ENCODE data around the gene TNS3. TPM values are rescaled to one million over a fixed set of nuclear protein-coding genes. Genes with fewer than 3 reads are reported as not detected.

TNS3 gene
- total and polyA plus RNA-seq, 2 donors (not counting 1 experiment from before 2014, with no cell fraction given): 11.4 to 77.5 TPM

DNA sequence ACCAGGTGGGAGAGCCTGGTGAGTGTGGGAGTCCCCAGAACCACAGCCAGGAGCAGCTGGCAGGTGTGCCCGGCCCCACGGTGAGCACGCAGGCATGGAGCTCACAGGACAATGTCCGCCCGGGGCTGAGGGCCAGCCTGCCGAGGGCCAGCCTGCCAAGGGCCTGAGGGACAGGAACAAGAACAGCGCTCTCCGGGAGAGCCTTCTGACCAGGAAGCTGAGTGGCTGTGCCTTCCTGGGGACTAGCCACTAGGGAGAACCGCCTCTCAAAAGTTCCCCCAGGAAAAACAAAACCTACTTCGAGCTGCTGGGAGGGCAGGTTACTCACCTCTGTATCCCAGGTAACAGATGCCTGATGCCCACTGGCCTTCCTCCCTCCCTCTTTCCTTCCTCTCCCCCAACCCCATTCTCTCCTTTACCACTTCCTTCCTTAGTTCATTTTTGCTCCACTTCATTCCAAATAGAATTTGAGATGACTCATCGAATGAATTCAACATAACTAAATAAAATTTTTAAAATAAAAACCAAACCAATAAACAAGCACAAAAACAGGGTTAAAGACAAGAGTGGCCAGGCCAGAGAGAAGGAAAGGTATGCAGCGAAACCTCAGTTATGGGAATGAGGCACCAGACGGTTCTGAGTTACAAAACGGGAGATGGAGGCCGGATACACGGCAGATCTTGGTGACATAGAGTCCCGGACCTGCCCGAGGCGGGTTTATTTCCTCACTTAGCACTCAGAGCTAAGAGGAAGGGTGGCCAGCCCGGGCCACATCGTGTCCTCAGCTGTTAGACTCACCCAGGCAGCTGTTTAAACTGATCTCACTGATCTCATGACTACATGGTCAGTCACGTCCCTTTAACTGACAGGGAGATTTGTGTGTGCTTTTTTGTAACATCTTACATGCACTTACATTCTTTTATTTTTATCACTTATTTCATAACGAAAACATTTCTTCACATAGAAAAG is 128.5 kb downstream of the TNS3 start:
- CTCF ChIA-PET: interaction anchor here (0.8 to 1.8 kb wide), 4 partner anchors 9 to 366 kb away, joined by 3 to 6 read pairs (median 4); no protein-coding TSS in a partner anchor
- POLR2A ChIA-PET: no interaction called here
- Mint-ChIP-seq H3K9me3 (ENCODE audit: insufficient read depth) (no peaks in the 10 kb centered on the region), H3K27me3 (no peaks in the 10 kb centered on the region), H3K4me1 (peaks cover 29% of the 10 kb centered on the region), H3K4me3 (no peak overlapping the region), H3K27ac (peak overlapping the region; percentile 65)
- no peak overlapping the region for H3K27ac ChIP-seq (ENCODE audit: low read length in 2 of 2)
- no peaks in the 10 kb centered on the region for H3K27me3 ChIP-seq (replicated peaks in 1 of 4; ENCODE audit: control extremely low read depth in 1 of 4, control insufficient read depth in 3 of 4, insufficient read depth in 4 of 4, low read length in 3 of 4)
- peaks cover 5% of the 10 kb centered on the region for H4K20me1 ChIP-seq (ENCODE audit: control insufficient read depth, insufficient read depth, low read length, poor library complexity, severe bottlenecking)
- TF ChIP-seq, protein P1, sequence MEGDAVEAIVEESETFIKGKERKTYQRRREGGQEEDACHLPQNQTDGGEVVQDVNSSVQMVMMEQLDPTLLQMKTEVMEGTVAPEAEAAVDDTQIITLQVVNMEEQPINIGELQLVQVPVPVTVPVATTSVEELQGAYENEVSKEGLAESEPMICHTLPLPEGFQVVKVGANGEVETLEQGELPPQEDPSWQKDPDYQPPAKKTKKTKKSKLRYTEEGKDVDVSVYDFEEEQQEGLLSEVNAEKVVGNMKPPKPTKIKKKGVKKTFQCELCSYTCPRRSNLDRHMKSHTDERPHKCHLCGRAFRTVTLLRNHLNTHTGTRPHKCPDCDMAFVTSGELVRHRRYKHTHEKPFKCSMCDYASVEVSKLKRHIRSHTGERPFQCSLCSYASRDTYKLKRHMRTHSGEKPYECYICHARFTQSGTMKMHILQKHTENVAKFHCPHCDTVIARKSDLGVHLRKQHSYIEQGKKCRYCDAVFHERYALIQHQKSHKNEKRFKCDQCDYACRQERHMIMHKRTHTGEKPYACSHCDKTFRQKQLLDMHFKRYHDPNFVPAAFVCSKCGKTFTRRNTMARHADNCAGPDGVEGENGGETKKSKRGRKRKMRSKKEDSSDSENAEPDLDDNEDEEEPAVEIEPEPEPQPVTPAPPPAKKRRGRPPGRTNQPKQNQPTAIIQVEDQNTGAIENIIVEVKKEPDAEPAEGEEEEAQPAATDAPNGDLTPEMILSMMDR (IDR thresholded peaks at IDR 0.05): no peak
- TF ChIP-seq EZH2 (IDR thresholded peaks at IDR 0.05; ENCODE audit: borderline replicate concordance, insufficient read depth, low read depth, low read length, poor library complexity, severe bottlenecking): no peak
- H3K9me3 ChIP-seq (ENCODE audit: control extremely low read depth in 1 of 3, control insufficient read depth in 2 of 3, insufficient read depth in 1 of 3, low read length in 2 of 3): no peaks in the 10 kb centered on the region
- H3K79me2 ChIP-seq (ENCODE audit: control insufficient read depth, insufficient read depth, low read length): peaks cover 9% of the 10 kb centered on the region
- H2AFZ ChIP-seq (ENCODE audit: insufficient read depth, low read depth, low read length, poor library complexity, severe bottlenecking): no peak overlapping the region
- DNase-seq (no peak), ATAC-seq (ENCODE audit: low read depth) (no peak)
- H3K36me3 ChIP-seq (replicated peaks in 1 of 2; ENCODE audit: control extremely low read depth in 1 of 2, control insufficient read depth in 1 of 2, extremely low read depth in 1 of 2, insufficient read depth in 2 of 2, low read length in 1 of 2): peaks cover 0 to 3% of the 10 kb centered on the region in 2 experiments
- 48% methylated on average over 17 of the region's 23 CpGs for WGBS (ENCODE audit: insufficient coverage)
- intact Hi-C loops (cut with micrococcal nuclease): no loop called here
- H3K4me2 ChIP-seq (replicated peaks; ENCODE audit: low read depth, low read length, poor library complexity, severe bottlenecking): peak overlapping the region; percentile 19
- peaks cover 2 to 11% of the 10 kb centered on the region in 2 donors for H3K4me1 ChIP-seq (ENCODE audit: control insufficient read depth in 2 of 2, insufficient read depth in 2 of 2, low read length in 2 of 2)
- no peak overlapping the region for H3K9ac ChIP-seq (ENCODE audit: low read length)
- no peak overlapping the region for H3K4me3 ChIP-seq (ENCODE audit: control extremely low read depth in 1 of 5, extremely low read depth in 1 of 5, insufficient read depth in 1 of 5, low read depth in 2 of 5, low read length in 4 of 5)

DNA sequence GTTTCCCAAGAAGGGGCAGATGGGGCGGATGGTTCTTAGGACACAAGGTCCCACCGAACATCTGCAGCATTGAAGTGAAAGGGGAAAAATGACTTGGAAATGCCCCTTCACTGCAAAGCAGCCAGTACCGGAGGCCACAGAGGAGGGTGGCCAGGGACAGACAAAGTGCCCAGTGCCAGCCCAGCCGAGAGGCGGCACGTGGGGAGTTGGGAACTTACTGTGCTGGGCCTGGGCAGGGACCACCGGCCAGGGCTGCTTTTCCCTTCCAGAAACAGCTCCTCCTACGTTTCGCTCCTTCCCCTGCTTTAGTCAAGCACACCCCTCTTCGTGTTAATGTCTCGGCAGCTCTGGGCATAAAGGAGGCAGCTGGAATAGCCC is 129.2 kb downstream of the TNS3 start:
- Histone ChIP-seq H3K27me3 (replicated peaks in 1 of 4; ENCODE audit: control extremely low read depth in 1 of 4, control insufficient read depth in 3 of 4, insufficient read depth in 4 of 4, low read length in 3 of 4) (no peaks in the 10 kb centered on the region), H3K4me1 (ENCODE audit: control insufficient read depth in 2 of 2, insufficient read depth in 2 of 2, low read length in 2 of 2) (peaks cover 2 to 11% of the 10 kb centered on the region in 2 donors), H3K36me3 (replicated peaks in 1 of 2; ENCODE audit: control extremely low read depth in 1 of 2, control insufficient read depth in 1 of 2, extremely low read depth in 1 of 2, insufficient read depth in 2 of 2, low read length in 1 of 2) (peaks cover 0 to 3% of the 10 kb centered on the region in 2 experiments), H3K9me3 (ENCODE audit: control extremely low read depth in 1 of 3, control insufficient read depth in 2 of 3, insufficient read depth in 1 of 3, low read length in 2 of 3) (no peaks in the 10 kb centered on the region), H3K9ac (ENCODE audit: low read length) (no peak overlapping the region), H4K20me1 (ENCODE audit: control insufficient read depth, insufficient read depth, low read length, poor library complexity, severe bottlenecking) (peaks cover 5% of the 10 kb centered on the region), H3K79me2 (ENCODE audit: control insufficient read depth, insufficient read depth, low read length) (peaks cover 9% of the 10 kb centered on the region), H3K4me3 (ENCODE audit: control extremely low read depth in 1 of 5, extremely low read depth in 1 of 5, insufficient read depth in 1 of 5, low read depth in 2 of 5, low read length in 4 of 5) (no peak overlapping the region), H3K4me2 (replicated peaks; ENCODE audit: low read depth, low read length, poor library complexity, severe bottlenecking) (no peak overlapping the region), H3K27ac (ENCODE audit: low read length in 2 of 2) (no peak overlapping the region), H2AFZ (ENCODE audit: insufficient read depth, low read depth, low read length, poor library complexity, severe bottlenecking) (no peak overlapping the region)
- WGBS (ENCODE audit: insufficient coverage): 100% methylated on average over 8 of the region's 11 CpGs
- Mint-ChIP-seq H3K27me3 (no peaks in the 10 kb centered on the region), H3K9me3 (ENCODE audit: insufficient read depth) (no peaks in the 10 kb centered on the region), H3K4me3 (no peak overlapping the region), H3K4me1 (peaks cover 23% of the 10 kb centered on the region), H3K27ac (no peak overlapping the region)
- CTCF ChIA-PET: interaction anchor here (0.8 to 1.4 kb wide), 3 partner anchors 8 to 186 kb away, joined by 3 to 4 read pairs (median 3); no protein-coding TSS in a partner anchor
- intact Hi-C loops (cut with micrococcal nuclease): no loop called here
- no peak for ATAC-seq (ENCODE audit: low read depth)
- TF ChIP-seq, protein P1 (IDR thresholded peaks at IDR 0.05): no peak
- no peak for TF ChIP-seq EZH2 (IDR thresholded peaks at IDR 0.05; ENCODE audit: borderline replicate concordance, insufficient read depth, low read depth, low read length, poor library complexity, severe bottlenecking)
- POLR2A ChIA-PET: no interaction called here
- DNase-seq: no peak

Data from B cell (primary cell).